Endothelial cell of umbilical vein (primary cell): Measurements from ENCODE around the gene UBE3B. TPM values are rescaled to one million over a fixed set of nuclear protein-coding genes. Genes with fewer than 3 reads are reported as not detected.

Experiments used
- BruUV-seq: library from RNA; stranded (reverse); fragments of 400-500 nt; replicated peaks from 2 replicates; lab custom pipeline; 2021; lab: Mats Ljungman, UMichigan
- CTCF ChIA-PET: fragments of 300-600, 350-600 bp; sonication (Branson Sonifier 250); formaldehyde crosslinking; loops from one replicate; lab custom pipeline; 2021; ENCODE audit warnings: antibody characterized with exemption, inconsistent platforms; lab: Charles Lee
- POLR2A ChIA-PET: fragments of 300-600, 350-600 bp; sonication (Branson Sonifier 250); formaldehyde crosslinking; loops from one replicate; lab custom pipeline; 2021; ENCODE audit warnings: antibody characterized with exemption, inconsistent platforms; lab: Charles Lee
- DNase-seq: peaks from one replicate; pipeline ENCODE4 v3.0.0-alpha.2; 2011; ENCODE audit warnings: low read depth, low spot score
- FAIRE-seq: peaks from 2 replicates; lab custom pipeline; 2011; peaks lifted over from hg19 to GRCh38; lab: Jason Lieb, UNC
- H2AFZ ChIP-seq: 2 replicates; pipeline ENCODE4 v1.6.0; 2012; ENCODE audit warnings: low read depth, low read length, control low read depth, inconsistent platforms
- H3K27ac ChIP-seq: 2 replicates; pipeline ENCODE4 v1.5.1; 2011; ENCODE audit warnings: low read depth, mild to moderate bottlenecking, control low read depth, low read length, moderate library complexity; ENCODE audit not compliant: insufficient read depth
- H3K27me3 ChIP-seq, 2 experiments: 2 replicates each; pipeline versions ENCODE4 v1.6.0 to v1.6.1; 2011; ENCODE audit warnings: low read length in 2 of 2, mixed read lengths in 1 of 2; ENCODE audit not compliant: control insufficient read depth in 2 of 2, insufficient read depth in 2 of 2
- H3K36me3 ChIP-seq, 2 experiments: 2 replicates in 1 of 2; 3 replicates in 1 of 2; pipeline ENCODE4 v1.5.1; 2011; ENCODE audit warnings: low read length in 2 of 2, mild to moderate bottlenecking in 1 of 2, moderate library complexity in 1 of 2; ENCODE audit not compliant: control insufficient read depth in 2 of 2, insufficient read depth in 2 of 2; ENCODE audit errors: extremely low read depth in 1 of 2
- H3K4me1 ChIP-seq: 3 replicates; pipeline ENCODE4 v1.5.1; 2011; ENCODE audit warnings: mild to moderate bottlenecking, low read length; ENCODE audit not compliant: control insufficient read depth, insufficient read depth; ENCODE audit errors: extremely low read depth
- H3K4me2 ChIP-seq: 2 replicates; pipeline ENCODE4 v1.6.1; 2011; ENCODE audit warnings: low read length, control low read depth, mixed read lengths; ENCODE audit not compliant: insufficient read depth
- H3K4me3 ChIP-seq, 3 experiments: fragments of 200-600 bp in 1 of 3; sonication (generic), shearing (Covaris generic) in 1 of 3; replicated peaks in 1 of 3; 2 replicates each; pipeline ENCODE4 v1.5.1; 2011 to 2016; ENCODE audit warnings: control low read depth in 3 of 3, low read length in 3 of 3, mild to moderate bottlenecking in 2 of 3, inconsistent platforms in 1 of 3, low read depth in 1 of 3, moderate library complexity in 1 of 3; ENCODE audit not compliant: insufficient read depth in 1 of 3
- H3K79me2 ChIP-seq: 2 replicates; pipeline ENCODE4 v1.6.0; 2012; ENCODE audit warnings: low read length, inconsistent platforms; ENCODE audit not compliant: control insufficient read depth, insufficient read depth
- H3K9ac ChIP-seq: replicated peaks from 2 replicates; pipeline ENCODE3; 2011; ENCODE audit warnings: low read length, control low read depth; ENCODE audit not compliant: insufficient read depth; ENCODE audit errors: extremely low read depth
- H3K9me1 ChIP-seq: replicated peaks from 3 replicates; pipeline ENCODE4 v1.6.0; 2011; ENCODE audit warnings: mild to moderate bottlenecking, low read length; ENCODE audit not compliant: control insufficient read depth, insufficient read depth; ENCODE audit errors: extremely low read depth
- H3K9me3 ChIP-seq: replicated peaks from 2 replicates; pipeline ENCODE4 v1.5.1; 2012; ENCODE audit warnings: low read length, inconsistent platforms; ENCODE audit not compliant: control insufficient read depth, insufficient read depth
- H4K20me1 ChIP-seq: replicated peaks from 2 replicates; pipeline ENCODE3; 2011; ENCODE audit warnings: mild to moderate bottlenecking, low read length; ENCODE audit not compliant: control insufficient read depth, insufficient read depth; ENCODE audit errors: extremely low read depth
- CTCF ChIP-seq, 2 donors: IDR thresholded peaks; 1 replicate in 1 of 2; 2 replicates in 1 of 2; pipeline ENCODE4 v1.5.1; 2011; ENCODE audit warnings: low read length in 2 of 2, mild to moderate bottlenecking in 2 of 2, moderate library complexity in 2 of 2, control low read depth in 1 of 2, inconsistent platforms in 1 of 2, low read depth in 1 of 2; ENCODE audit not compliant: insufficient read depth in 1 of 2; ENCODE audit errors: extremely low read depth in 1 of 2
- EZH2 ChIP-seq: IDR thresholded peaks from 2 replicates; pipeline ENCODE4 v1.6.1; 2012; ENCODE audit warnings: borderline replicate concordance, low read depth, mild to moderate bottlenecking, moderate library complexity, low read length, inconsistent platforms; ENCODE audit not compliant: severe bottlenecking
- FOS ChIP-seq: IDR thresholded peaks from 2 replicates; pipeline ENCODE4 v1.6.1; 2011; ENCODE audit warnings: mild to moderate bottlenecking, low read length, moderate library complexity, borderline replicate concordance; ENCODE audit not compliant: insufficient read depth
- GATA2 ChIP-seq: IDR thresholded peaks from 2 replicates; pipeline ENCODE4 v1.7.0; 2011; ENCODE audit warnings: low read depth, mild to moderate bottlenecking, moderate library complexity, mixed read lengths, low read length; ENCODE audit not compliant: insufficient read length, insufficient read depth
- JUN ChIP-seq: IDR thresholded peaks from 2 replicates; pipeline ENCODE4 v1.6.1; 2011; ENCODE audit warnings: borderline replicate concordance, low read depth; ENCODE audit not compliant: insufficient read length, insufficient read depth
- MAX ChIP-seq: IDR thresholded peaks from 2 replicates; pipeline ENCODE4 v1.6.1; 2011; ENCODE audit not compliant: insufficient read depth, insufficient read length
- MYC ChIP-seq: IDR thresholded peaks from one replicate; pipeline ENCODE4 v1.6.1; 2011; ENCODE audit warnings: mild to moderate bottlenecking, low read depth, low read length
- POLR2A ChIP-seq: IDR thresholded peaks from 2 replicates; pipeline ENCODE4 v1.6.1; 2012; ENCODE audit warnings: low read depth, mild to moderate bottlenecking, control low read depth, low read length
- POLR2AphosphoS5 ChIP-seq: IDR thresholded peaks from 2 replicates; pipeline ENCODE4 v1.6.1; 2012; ENCODE audit warnings: low read depth, mild to moderate bottlenecking, control low read depth, low read length, moderate library complexity; ENCODE audit not compliant: insufficient read depth
- dilution Hi-C: fragments of 300-500 bp; cut with MboI; formaldehyde crosslinking; loops from one replicate; pipeline ENCODE4 v1.15.0; 2019; ENCODE audit warnings: low sequenced_read_pairs; ENCODE audit not compliant: extremely low pct_ligation_motif_present
- intact Hi-C: fragments of 100-400 bp; cut with micrococcal nuclease; formaldehyde crosslinking; loops from one replicate; pipeline ENCODE4 v1.10.0; 2022
- polyA plus RNA-seq, 4 experiments: library from polyadenylated mRNA; depleted of rRNA in 3 of 4; stranded (reverse) in 3 of 4; unstranded in 1 of 4; fragments of >200 nt; gene quantifications; 2 replicates each; pipeline versions ENCODE4 v1.2.1 to v1.2.3, GENCODE V29; 2011 to 2012; ENCODE audit warnings: missing spikeins in 1 of 4
- total RNA-seq: library from RNA; stranded (reverse); gene quantifications from 2 replicates; pipeline ENCODE4 v1.2.3, GENCODE V29; 2021

Gene UBE3B
- total and polyA plus RNA-seq, 2 donors (not counting 3 experiments of a cell fraction or from before 2014, with no cell fraction given), result 24.9 to 40.8 TPM

GRCh38 chr12:109534456-109534855 is 57.0 kb downstream of the UBE3B start:
- DNase-seq (no peak), FAIRE-seq (no peak)
- intact Hi-C loops (no loop called here), dilution Hi-C loops (no loop called here)
- no peak for TF ChIP-seq CTCF (IDR thresholded peaks at IDR 0.05; ENCODE audit: extremely low read depth in 1 of 2, insufficient read depth in 1 of 2, low read depth in 1 of 2, low read length in 2 of 2)
- no peak for TF ChIP-seq FOS
- no peak for TF ChIP-seq GATA2
- TF ChIP-seq MYC, result no peak
- TF ChIP-seq EZH2, result no peak
- TF ChIP-seq POLR2AphosphoS5, result no peak
- no peak for TF ChIP-seq POLR2A
- no peak for TF ChIP-seq JUN
- TF ChIP-seq MAX, result no peak
- no peaks in the 10 kb centered on the region for H3K9me3 ChIP-seq
- no peak overlapping the region for H3K4me3 ChIP-seq
- no peak overlapping the region for H3K9ac ChIP-seq
- BruUV-seq, result no TSS peak
- ChIA-PET CTCF (interaction anchor here (1.0 kb wide), 1 partner anchor 9 kb away, joined by 3 read pairs; no protein-coding TSS in a partner anchor), POLR2A (no interaction called here)
- no peaks in the 10 kb centered on the region for H3K9me1 ChIP-seq
- no peaks in the 10 kb centered on the region for H4K20me1 ChIP-seq
- H3K27me3 ChIP-seq, result no peaks in the 10 kb centered on the region
- peaks cover 3% of the 10 kb centered on the region for H3K4me1 ChIP-seq
- no peak overlapping the region for H2AFZ ChIP-seq
- H3K4me2 ChIP-seq, result no peak overlapping the region
- H3K27ac ChIP-seq, result no peak overlapping the region
- H3K36me3 ChIP-seq, result peaks cover 0 to 18% of the 10 kb centered on the region in 2 experiments
- H3K79me2 ChIP-seq, result no peaks in the 10 kb centered on the region
